Epithelial cell of esophagus (primary cell): ENCODE data around the gene RAD51B.

Experiments used
- DNase-seq: peaks from one replicate; pipeline ENCODE4 v3.0.0; 2010; ENCODE audit warnings: low read depth
- H3K4me3 ChIP-seq: 2 replicates; pipeline ENCODE4 v1.5.1; 2011; ENCODE audit warnings: mild to moderate bottlenecking, low read length, control low read depth
- TF ChIP-seq, protein P1 (sequence below): IDR thresholded peaks from 2 replicates; pipeline ENCODE4 v1.5.1; 2011; ENCODE audit warnings: low read depth, mild to moderate bottlenecking, low read length, control low read depth, inconsistent platforms; ENCODE audit not compliant: insufficient read depth; ENCODE audit errors: missing control alignments

The RAD51B gene

DNA sequence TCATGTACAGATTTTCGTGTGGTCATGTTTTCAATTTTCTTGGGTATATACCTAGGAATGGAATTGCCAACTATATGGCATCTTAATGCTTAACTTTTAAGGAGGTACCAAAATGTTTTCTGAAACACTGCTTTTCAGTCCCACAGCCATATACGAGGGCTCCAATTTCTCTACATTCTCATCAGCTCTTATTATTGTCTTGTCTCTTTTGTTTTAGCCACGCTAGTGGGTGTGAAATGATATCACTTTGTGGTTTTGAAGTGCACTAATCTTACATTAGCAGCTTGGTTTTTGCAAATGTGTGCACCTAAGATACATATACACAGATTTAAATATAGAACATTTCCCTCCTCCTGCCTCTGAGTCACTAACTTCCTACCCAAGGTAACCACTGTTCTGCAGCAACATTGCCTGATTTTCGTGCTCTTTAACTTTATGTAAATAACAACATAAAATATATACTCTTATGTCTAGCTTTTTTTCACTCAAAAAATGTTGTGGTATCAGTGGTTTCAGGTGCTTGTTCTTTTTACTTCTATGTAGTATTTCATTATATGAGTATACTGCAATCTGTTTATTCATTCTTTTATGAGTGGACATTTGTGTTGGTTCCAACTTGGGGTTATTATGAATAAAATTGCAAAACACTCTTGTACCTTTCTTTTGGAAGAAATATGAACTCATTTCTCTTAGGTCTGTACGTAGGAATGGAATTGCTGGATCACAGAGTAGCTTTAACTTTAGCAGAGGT lies 900.2 kb downstream of the RAD51B start:
- no peak for DNase-seq
- no peak overlapping the region for H3K4me3 ChIP-seq
- TF ChIP-seq, protein P1, sequence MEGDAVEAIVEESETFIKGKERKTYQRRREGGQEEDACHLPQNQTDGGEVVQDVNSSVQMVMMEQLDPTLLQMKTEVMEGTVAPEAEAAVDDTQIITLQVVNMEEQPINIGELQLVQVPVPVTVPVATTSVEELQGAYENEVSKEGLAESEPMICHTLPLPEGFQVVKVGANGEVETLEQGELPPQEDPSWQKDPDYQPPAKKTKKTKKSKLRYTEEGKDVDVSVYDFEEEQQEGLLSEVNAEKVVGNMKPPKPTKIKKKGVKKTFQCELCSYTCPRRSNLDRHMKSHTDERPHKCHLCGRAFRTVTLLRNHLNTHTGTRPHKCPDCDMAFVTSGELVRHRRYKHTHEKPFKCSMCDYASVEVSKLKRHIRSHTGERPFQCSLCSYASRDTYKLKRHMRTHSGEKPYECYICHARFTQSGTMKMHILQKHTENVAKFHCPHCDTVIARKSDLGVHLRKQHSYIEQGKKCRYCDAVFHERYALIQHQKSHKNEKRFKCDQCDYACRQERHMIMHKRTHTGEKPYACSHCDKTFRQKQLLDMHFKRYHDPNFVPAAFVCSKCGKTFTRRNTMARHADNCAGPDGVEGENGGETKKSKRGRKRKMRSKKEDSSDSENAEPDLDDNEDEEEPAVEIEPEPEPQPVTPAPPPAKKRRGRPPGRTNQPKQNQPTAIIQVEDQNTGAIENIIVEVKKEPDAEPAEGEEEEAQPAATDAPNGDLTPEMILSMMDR, result no peak

DNA sequence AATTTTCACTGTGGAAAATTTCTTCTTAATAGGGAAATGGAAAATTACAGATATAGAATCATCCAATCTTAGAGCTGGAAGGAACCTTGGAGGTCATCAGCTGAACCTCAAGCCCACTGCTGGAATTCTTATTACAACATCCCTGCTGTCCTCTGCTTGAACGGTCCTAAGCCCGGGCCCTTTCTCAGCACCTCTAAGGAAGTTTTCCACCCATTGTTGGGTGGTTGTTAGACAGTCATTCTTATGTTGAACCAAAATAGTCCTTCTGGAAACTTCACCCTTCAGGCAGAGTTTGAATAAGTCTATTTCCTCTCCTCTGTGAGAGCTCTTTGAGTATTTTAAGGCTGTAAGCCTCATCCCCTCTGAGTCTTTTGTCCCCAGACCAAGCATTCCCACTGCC lies 902.6 kb downstream of the RAD51B start:
- DNase-seq, result no peak
- H3K4me3 ChIP-seq, result no peak overlapping the region
- TF ChIP-seq, protein P1, result no peak

DNA sequence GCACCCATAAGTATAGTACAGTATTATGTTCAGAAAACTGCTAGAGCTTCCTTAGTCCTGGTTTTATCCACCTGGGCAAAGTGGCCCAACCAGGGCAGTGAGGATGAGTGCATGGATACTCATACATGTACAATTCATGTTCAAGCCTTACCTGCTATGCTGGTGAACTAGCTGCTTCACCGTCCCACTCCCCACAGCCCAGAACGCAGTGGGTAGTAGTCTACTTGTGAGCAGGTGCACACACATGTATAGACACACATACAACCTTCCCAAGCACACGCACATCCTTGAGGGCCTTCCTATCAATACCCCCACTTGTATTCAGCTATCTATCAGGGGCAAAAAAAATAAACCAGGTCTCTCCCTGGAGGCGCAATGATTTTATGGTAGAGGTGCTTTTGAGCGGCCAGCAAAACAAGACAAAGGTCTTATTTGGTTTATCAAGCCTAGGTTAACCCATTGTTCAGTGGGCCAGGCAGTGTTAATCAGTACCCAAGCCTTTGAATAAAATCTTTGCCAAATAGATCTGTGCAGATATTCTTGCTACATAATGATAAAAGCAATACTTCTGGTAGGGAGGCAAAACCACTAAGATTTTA lies 903.5 kb downstream of the RAD51B start:
- no peak overlapping the region for H3K4me3 ChIP-seq
- DNase-seq, result no peak
- TF ChIP-seq, protein P1, result no peak

DNA sequence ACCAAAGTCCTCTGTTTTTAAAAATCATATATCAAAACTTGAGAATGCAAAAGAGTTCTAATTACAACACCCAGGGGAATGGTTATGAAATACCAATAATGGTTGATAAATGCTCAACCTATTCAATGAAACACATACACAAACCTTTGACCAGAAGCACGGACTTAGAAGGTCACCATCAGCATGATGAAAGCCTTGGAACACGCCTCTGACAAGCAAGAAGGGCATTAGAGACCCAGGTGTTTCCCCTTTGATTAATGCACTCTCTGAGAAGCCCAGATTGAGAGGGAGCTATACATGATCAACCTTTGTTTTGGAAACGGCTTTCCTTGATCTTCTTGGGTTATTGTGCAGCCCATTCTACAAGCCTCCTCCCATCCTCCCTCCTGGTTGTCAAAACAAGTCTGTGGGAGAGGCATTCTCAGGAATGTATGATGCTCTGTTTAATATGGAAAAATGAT lies 904.3 kb downstream of the RAD51B start:
- DNase-seq, result no peak
- no peak overlapping the region for H3K4me3 ChIP-seq

DNA sequence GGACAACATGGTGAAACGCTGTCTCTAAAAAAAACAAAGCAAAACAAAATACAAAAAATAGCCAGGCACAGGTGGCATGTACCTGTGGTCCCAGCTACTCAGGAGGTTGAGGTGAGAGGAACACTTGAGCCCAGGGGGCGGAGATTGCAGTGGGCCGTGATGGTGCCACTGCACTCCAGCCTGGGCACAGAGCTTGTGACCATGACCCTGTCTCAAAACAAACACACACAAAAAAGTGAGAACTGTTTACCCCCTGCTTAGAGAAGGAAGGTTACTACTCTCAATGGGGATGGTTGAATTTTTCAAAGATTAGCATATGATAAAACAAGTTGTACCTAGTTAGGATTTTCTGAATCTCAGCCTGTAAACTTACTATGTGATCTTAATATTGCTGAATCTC lies 905.3 kb downstream of the RAD51B start:
- TF ChIP-seq, protein P1, result no peak
- H3K4me3 ChIP-seq, result no peak overlapping the region
- DNase-seq, result no peak

More for the DNA sequence above, 904.3 kb downstream of the RAD51B start:
- TF ChIP-seq, protein P1, result no peak

DNA sequence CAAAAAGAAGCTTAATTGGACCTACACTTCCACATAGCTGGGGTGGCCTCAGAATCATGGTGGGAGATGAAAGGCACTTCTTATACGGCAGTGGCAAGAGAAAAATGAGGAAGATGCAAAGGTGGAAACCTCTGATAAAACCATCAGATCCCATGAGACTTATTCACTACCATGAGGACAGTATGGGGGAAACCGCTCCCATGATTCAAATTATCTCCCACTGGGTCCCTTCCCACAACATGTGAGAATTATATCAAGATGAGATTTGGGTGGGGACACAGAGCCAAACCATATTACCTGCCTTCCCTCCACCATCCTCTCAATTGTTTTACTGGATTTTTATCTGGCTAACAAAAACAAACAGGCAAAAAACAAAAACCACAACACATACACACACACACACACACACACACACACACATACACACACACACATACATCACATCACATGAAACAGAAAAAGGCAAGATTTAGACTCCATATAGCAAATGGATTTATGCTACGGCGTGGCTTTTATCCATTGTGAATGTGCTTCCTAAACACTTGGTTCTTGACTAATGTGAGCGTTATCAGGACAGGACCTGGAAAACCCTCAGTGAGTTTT lies 906.6 kb downstream of the RAD51B start:
- no peak overlapping the region for H3K4me3 ChIP-seq
- TF ChIP-seq, protein P1, result no peak
- no peak for DNase-seq
